Measurements from ENCODE around the gene TMEM92. TPM values are rescaled to one million over a fixed set of nuclear protein-coding genes. Genes with fewer than 3 reads are reported as not detected.

Gene TMEM92
- total and polyA plus RNA-seq, 9 donors = 0.32 to 3.5 (median 1.6) TPM

DNA sequence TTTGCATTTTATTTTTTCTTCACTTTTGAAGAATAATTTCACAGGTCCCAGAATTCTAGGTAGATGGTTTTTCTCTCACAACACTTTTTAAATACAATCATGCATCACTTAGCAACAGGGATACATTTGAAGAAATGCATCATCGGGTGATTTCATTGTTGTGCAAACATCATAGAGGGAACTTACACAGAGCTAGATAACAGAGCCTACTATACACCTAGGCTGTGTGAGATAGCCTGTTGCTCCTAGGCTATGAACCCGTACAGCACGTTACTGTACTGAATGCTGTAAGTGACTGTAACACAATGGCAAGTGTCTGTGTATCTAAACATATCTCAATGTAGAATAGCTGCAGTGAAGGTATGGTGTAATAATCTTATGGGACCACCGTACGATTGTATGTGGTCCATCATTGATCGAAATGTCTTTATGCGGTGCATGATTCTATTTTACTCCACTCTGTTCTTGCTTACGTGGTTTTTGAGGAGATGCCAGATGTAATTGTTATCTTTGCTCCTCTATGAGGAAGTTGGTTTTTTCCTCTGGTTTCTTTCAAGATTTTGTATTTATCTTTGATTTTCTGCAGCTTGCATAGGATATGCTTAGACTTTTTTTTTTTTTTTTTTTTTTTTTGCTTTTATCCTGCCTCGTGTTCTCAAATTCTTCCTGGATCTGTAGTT, 35.5 kb upstream of the TMEM92 start:
- Histone ChIP-seq H3K9me3 (no peaks in the 10 kb centered on the region), H3K4me3 (no peak overlapping the region), H3K27me3 (no peaks in the 10 kb centered on the region), H3K36me3 (no peaks in the 10 kb centered on the region), H3K27ac (no peak overlapping the region), H3K4me1 (ENCODE audit: insufficient read depth) (peaks cover 3% of the 10 kb centered on the region)
- 13 to 23% (median 17%) methylated on average over 9 of the region's 9 CpGs for WGBS, 3 donors
- intact Hi-C loops (cut with DNase I) = no loop called here
- no peak for DNase-seq
- no peak for TF ChIP-seq POLR2A (IDR thresholded peaks at IDR 0.05)
- TF ChIP-seq, protein P1, sequence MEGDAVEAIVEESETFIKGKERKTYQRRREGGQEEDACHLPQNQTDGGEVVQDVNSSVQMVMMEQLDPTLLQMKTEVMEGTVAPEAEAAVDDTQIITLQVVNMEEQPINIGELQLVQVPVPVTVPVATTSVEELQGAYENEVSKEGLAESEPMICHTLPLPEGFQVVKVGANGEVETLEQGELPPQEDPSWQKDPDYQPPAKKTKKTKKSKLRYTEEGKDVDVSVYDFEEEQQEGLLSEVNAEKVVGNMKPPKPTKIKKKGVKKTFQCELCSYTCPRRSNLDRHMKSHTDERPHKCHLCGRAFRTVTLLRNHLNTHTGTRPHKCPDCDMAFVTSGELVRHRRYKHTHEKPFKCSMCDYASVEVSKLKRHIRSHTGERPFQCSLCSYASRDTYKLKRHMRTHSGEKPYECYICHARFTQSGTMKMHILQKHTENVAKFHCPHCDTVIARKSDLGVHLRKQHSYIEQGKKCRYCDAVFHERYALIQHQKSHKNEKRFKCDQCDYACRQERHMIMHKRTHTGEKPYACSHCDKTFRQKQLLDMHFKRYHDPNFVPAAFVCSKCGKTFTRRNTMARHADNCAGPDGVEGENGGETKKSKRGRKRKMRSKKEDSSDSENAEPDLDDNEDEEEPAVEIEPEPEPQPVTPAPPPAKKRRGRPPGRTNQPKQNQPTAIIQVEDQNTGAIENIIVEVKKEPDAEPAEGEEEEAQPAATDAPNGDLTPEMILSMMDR (IDR thresholded peaks at IDR 0.05) = no peak
- no peak for TF ChIP-seq EP300 (IDR thresholded peaks at IDR 0.05)

DNA sequence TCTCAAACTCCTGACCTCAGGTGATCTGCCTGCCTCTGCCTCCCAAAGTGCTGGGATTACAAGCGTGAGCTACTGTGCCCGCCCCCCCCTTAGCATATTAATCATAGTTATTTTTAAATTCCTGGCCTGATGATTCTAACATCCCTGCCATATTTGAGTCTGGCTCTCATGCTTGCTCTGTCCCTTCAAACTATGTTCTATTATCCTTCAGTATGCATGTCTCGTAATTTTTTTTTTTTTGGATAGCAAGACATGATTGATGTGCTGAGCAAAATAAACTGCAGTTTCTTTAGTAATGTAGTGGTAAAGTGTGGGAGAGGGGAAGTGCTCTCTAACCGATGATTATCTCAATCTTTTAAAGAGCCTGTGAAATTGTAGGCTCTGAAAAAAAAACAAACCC, 34.3 kb upstream of the TMEM92 start:
- intact Hi-C loops (cut with DNase I) = no loop called here
- no peak overlapping the region for H3K27ac ChIP-seq
- no peaks in the 10 kb centered on the region for H3K36me3 ChIP-seq
- TF ChIP-seq, protein P1 (IDR thresholded peaks at IDR 0.05) = no peak
- no peak for TF ChIP-seq EP300 (IDR thresholded peaks at IDR 0.05)
- no peak for TF ChIP-seq POLR2A (IDR thresholded peaks at IDR 0.05)
- 27 to 49% (median 42%) methylated on average over 4 of the region's 4 CpGs for WGBS, 3 donors
- no peaks in the 10 kb centered on the region for H3K27me3 ChIP-seq
- DNase-seq = no peak
- peaks cover 3% of the 10 kb centered on the region for H3K4me1 ChIP-seq (ENCODE audit: insufficient read depth)
- no peak overlapping the region for H3K4me3 ChIP-seq
- no peaks in the 10 kb centered on the region for H3K9me3 ChIP-seq

DNA sequence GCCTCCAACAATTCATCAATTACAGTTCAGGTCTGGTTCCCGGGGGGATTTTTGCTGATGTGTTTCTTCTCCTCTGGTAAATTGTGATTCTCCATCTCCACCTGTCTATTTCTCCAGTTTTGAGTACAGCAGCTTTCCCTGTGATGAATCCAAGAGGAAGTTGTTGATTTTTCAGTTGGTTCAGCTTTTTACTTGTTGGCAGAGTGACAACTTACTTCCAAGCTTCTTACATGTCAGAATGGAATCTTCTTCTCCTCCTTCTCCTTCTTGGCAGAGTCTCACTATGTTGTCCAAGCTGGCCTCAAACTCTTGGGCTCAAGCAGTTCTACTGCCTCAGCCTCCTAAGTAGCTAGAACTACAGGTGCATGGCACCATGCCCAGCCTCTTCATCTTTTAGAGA, 33.4 kb upstream of the TMEM92 start:
- H3K4me3 ChIP-seq = no peak overlapping the region
- H3K36me3 ChIP-seq = no peaks in the 10 kb centered on the region
- 78 to 87% (median 85%) methylated on average over 1 of the region's 1 CpG for WGBS, 3 donors
- no peaks in the 10 kb centered on the region for H3K9me3 ChIP-seq
- intact Hi-C loops (cut with DNase I) = no loop called here
- no peaks in the 10 kb centered on the region for H3K27me3 ChIP-seq
- peaks cover 3% of the 10 kb centered on the region for H3K4me1 ChIP-seq (ENCODE audit: insufficient read depth)
- DNase-seq = no peak
- H3K27ac ChIP-seq = no peak overlapping the region
- TF ChIP-seq POLR2A (IDR thresholded peaks at IDR 0.05) = no peak
- TF ChIP-seq, protein P1 (IDR thresholded peaks at IDR 0.05) = no peak
- TF ChIP-seq EP300 (IDR thresholded peaks at IDR 0.05) = no peak

DNA sequence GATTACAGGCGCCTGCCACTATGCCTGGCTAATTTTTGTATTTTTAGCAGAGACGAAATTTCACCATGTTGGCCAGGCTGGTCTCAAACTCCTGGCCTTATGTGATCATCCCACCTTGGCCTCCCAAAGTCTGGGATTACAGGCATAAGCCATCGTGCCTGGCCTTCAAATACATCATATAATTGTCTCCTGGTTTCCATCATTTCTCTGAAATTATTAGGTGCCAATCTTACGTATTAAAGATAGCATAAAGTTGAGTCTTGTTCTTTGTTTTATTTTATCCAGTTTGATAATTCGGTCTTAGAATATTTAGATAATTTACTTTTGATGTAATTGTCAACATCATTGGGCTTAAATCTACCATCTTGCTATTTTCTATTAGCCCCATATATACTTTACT, 32.8 kb upstream of the TMEM92 start:
- TF ChIP-seq EP300 (IDR thresholded peaks at IDR 0.05) (no peak), POLR2A (IDR thresholded peaks at IDR 0.05) (no peak)
- TF ChIP-seq, protein P1 (IDR thresholded peaks at IDR 0.05) = no peak

More for the DNA sequence above, 32.8 kb upstream of the TMEM92 start:
- intact Hi-C loops (cut with DNase I) = no loop called here
- Histone ChIP-seq H3K27me3 (no peaks in the 10 kb centered on the region), H3K36me3 (no peaks in the 10 kb centered on the region), H3K27ac (no peak overlapping the region), H3K4me1 (ENCODE audit: insufficient read depth) (peaks cover 3% of the 10 kb centered on the region), H3K9me3 (no peaks in the 10 kb centered on the region), H3K4me3 (no peak overlapping the region)
- DNase-seq = no peak
- WGBS, 3 donors = 75 to 83% (median 75%) methylated on average over 5 of the region's 5 CpGs
